Measurements from ENCODE around the gene PARP11. TPM values are rescaled to one million over a fixed set of nuclear protein-coding genes. Genes with fewer than 3 reads are reported as not detected.

PARP11 gene
- total RNA-seq, 1 donor from 2014 or later: 16.7 TPM

DNA sequence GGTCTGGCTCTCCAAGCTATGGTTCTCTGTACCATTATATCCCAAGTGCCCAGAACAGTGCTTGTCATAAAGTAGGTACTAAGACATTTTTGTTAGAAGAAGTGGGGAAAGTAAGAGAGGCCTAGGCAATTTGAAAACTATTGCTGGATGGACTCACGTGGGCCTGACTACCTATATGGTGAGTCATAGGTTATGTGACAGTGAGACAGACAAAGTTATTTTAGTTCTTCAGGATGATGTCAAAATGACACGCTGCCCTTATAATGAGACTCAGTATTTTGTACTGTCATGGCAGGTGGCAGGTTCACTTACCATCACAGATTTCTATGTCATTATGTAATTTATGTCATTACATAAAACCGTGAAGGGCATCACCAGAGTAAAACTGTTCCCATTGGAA, 53.1 kb downstream of the PARP11 start:
- Mint-ChIP-seq H3K4me3 (no peak overlapping the region), H3K4me1 (no peaks in the 10 kb centered on the region), H3K27ac (no peak overlapping the region), H3K9me3 (no peaks in the 10 kb centered on the region), H3K36me3 (peaks cover 11% of the 10 kb centered on the region), H3K27me3 (ENCODE audit: low read depth) (no peaks in the 10 kb centered on the region)
- no peak for DNase-seq (ENCODE audit: low spot score in 2 of 2, unreplicated experiment in 2 of 2)
- no peak for TF ChIP-seq CTCF (IDR thresholded peaks at IDR 0.05; ENCODE audit: unreplicated experiment)

DNA sequence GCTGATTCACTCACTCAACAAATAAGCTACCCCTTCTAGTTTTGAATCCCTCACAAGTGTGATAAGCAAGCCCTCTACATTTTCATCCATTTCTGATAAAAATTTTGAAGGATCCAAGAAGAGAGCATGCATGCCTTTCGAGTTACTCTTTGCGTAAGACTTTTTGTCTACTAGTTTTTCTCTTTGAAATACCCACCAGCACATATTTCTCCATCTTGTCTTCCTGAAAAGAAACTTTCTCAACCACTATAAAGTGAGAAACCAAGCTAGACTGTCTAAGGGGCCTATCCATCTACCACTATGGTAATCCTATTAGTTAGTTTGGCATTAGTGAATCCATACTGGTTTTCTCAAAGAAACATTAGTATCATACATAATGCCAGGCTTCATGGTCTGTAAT, 56.9 kb downstream of the PARP11 start:
- Mint-ChIP-seq H3K27ac (no peak overlapping the region), H3K27me3 (ENCODE audit: low read depth) (no peaks in the 10 kb centered on the region), H3K9me3 (no peaks in the 10 kb centered on the region), H3K4me1 (no peaks in the 10 kb centered on the region), H3K4me3 (no peak overlapping the region), H3K36me3 (peaks cover 9% of the 10 kb centered on the region)
- TF ChIP-seq CTCF (IDR thresholded peaks at IDR 0.05; ENCODE audit: unreplicated experiment): no peak
- no peak for DNase-seq (ENCODE audit: low spot score in 2 of 2, unreplicated experiment in 2 of 2)

- no peak overlapping the region for H3K27ac Mint-ChIP-seq
- peaks cover 2% of the 10 kb centered on the region for H3K4me1 Mint-ChIP-seq
- TF ChIP-seq CTCF (IDR thresholded peaks at IDR 0.05; ENCODE audit: unreplicated experiment): no peak
- H3K4me3 Mint-ChIP-seq: no peak overlapping the region
- no peaks in the 10 kb centered on the region for H3K27me3 Mint-ChIP-seq (ENCODE audit: low read depth)
- H3K9me3 Mint-ChIP-seq: no peaks in the 10 kb centered on the region
- peaks cover 12% of the 10 kb centered on the region for H3K36me3 Mint-ChIP-seq
- DNase-seq (ENCODE audit: low spot score in 2 of 2, unreplicated experiment in 2 of 2): no peak
Observed at GRCh38 chr12:3815094-3815766, 58.0 kb downstream of the PARP11 start.

DNA sequence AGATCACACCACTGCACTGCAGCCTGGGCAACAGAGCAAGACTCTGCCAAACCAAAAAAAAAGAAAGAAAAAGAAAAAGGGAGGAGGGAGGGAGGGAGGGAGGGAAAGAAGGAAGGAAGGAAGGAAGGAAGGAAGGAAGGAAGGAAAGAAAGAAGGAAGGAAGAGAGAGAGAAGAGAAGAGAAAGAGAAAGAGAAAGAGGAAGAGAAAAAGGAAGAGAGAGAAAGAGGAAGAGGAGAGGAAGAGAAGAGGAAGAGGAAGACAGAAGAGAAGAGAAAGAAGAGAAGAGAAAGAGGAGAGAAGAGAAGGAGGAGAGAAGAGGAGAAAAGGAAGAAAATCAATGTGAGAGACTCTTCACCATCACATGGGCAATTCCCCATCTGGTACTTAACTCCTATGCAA, 62.7 kb downstream of the PARP11 start:
- Mint-ChIP-seq H3K4me1 (peaks cover 11% of the 10 kb centered on the region), H3K36me3 (peaks cover 14% of the 10 kb centered on the region), H3K27me3 (ENCODE audit: low read depth) (no peaks in the 10 kb centered on the region), H3K4me3 (no peak overlapping the region), H3K9me3 (no peaks in the 10 kb centered on the region), H3K27ac (no peak overlapping the region)
- no peak for TF ChIP-seq CTCF (IDR thresholded peaks at IDR 0.05; ENCODE audit: unreplicated experiment)
- no peak for DNase-seq (ENCODE audit: low spot score in 2 of 2, unreplicated experiment in 2 of 2)

DNA sequence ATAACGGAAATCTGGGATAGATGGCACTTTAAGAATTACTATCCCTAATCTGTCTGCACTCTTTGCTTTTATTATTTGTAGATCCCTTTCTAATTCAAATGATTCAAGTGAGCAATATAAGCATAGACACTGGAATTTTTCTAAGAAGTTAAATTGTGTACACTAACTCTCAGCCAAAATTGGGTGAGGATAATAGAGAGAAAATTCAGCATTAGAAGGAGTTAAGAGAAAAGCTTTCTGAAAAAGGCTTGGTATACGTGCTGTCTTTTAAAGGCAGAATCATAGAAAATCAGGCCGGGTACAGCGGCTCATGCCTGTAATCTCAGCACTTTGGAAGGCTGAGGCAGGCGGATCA, 63.2 kb downstream of the PARP11 start:
- H3K27ac Mint-ChIP-seq: no peak overlapping the region
- no peaks in the 10 kb centered on the region for H3K27me3 Mint-ChIP-seq (ENCODE audit: low read depth)
- DNase-seq (ENCODE audit: low spot score in 2 of 2, unreplicated experiment in 2 of 2): no peak
- H3K4me1 Mint-ChIP-seq: peaks cover 11% of the 10 kb centered on the region
- TF ChIP-seq CTCF (IDR thresholded peaks at IDR 0.05; ENCODE audit: unreplicated experiment): no peak
- H3K36me3 Mint-ChIP-seq: peaks cover 14% of the 10 kb centered on the region
- no peaks in the 10 kb centered on the region for H3K9me3 Mint-ChIP-seq
- H3K4me3 Mint-ChIP-seq: no peak overlapping the region
